ENCODE measurements around the gene SLC7A5.
A peak's percentile ranks its signal among the peaks of the same experiment; 100 is the strongest.

SLC7A5 gene

DNA sequence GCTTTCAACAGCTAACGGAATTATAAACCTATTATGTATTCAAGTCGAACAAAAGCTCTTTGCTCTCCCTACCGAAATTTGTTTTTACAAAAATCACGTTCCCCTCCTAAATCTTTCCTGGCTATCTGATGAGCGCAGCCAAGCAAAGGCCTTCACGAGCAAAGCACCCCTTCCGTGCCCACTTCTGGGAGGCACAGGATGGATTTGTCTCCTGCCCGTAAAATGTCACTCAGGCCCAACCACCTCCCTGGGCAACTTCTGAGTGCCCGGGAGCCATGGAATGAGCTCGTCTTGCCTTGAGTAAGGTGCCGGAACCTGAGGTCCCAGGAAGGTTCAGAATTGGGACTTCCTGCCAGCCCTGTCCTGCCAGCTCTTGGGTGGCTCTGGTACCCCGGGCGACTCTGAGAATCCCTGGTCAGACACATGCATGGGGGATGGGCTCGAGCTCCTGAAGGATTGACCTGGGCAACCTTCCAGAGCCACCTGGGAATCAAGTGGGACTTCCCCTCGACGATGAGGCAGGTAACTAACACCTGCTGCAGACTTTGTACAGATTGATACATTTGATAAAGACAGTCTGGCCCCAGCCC is 19.8 kb downstream of the SLC7A5 start:
- TF ChIP-seq, protein P1, sequence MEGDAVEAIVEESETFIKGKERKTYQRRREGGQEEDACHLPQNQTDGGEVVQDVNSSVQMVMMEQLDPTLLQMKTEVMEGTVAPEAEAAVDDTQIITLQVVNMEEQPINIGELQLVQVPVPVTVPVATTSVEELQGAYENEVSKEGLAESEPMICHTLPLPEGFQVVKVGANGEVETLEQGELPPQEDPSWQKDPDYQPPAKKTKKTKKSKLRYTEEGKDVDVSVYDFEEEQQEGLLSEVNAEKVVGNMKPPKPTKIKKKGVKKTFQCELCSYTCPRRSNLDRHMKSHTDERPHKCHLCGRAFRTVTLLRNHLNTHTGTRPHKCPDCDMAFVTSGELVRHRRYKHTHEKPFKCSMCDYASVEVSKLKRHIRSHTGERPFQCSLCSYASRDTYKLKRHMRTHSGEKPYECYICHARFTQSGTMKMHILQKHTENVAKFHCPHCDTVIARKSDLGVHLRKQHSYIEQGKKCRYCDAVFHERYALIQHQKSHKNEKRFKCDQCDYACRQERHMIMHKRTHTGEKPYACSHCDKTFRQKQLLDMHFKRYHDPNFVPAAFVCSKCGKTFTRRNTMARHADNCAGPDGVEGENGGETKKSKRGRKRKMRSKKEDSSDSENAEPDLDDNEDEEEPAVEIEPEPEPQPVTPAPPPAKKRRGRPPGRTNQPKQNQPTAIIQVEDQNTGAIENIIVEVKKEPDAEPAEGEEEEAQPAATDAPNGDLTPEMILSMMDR (IDR thresholded peaks at IDR 0.05): no peak
- Mint-ChIP-seq H3K9me3 (no peaks in the 10 kb centered on the region), H3K4me3 (no peak overlapping the region), H3K4me1 (peaks cover 51% of the 10 kb centered on the region), H3K27ac (no peak overlapping the region), H3K36me3 (ENCODE audit: low read depth) (no peaks in the 10 kb centered on the region), H3K27me3 (ENCODE audit: low read depth, poor library complexity) (no peaks in the 10 kb centered on the region)
- DNase-seq: no peak

DNA sequence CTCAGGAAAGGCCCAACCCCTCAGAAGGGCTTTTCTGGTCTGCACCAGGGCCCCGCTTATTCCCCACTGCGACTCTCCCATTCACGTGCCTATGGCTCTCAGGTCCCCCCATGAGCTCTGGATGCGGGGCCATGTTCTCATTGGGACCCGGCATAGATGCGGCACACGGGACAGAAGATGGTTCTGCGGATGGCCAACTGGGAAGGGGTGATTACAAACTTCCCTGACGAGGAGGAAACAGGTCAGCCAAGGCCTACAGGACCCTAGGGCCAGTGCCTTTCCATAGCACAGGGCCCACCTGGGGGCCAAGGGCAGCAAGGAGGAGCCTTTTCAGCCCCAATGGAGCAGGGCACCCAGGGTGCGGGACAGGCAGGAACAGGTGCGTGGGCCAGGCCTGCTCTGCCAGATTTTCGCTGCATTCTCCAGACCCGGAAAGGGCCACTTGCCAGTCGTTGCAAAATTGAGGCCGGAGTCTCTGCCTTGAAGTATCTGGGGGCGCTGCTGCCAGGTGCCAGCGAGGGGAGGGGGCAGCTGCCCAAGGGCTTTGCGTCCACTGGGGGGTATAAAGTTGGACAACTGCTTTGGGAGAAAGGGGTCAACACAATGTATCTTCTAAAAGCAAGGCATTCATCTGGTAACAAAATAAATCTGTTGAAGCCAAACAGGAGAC is 20.5 kb downstream of the SLC7A5 start:
- peaks cover 50% of the 10 kb centered on the region for H3K4me1 Mint-ChIP-seq
- no peak overlapping the region for H3K4me3 Mint-ChIP-seq

DNA sequence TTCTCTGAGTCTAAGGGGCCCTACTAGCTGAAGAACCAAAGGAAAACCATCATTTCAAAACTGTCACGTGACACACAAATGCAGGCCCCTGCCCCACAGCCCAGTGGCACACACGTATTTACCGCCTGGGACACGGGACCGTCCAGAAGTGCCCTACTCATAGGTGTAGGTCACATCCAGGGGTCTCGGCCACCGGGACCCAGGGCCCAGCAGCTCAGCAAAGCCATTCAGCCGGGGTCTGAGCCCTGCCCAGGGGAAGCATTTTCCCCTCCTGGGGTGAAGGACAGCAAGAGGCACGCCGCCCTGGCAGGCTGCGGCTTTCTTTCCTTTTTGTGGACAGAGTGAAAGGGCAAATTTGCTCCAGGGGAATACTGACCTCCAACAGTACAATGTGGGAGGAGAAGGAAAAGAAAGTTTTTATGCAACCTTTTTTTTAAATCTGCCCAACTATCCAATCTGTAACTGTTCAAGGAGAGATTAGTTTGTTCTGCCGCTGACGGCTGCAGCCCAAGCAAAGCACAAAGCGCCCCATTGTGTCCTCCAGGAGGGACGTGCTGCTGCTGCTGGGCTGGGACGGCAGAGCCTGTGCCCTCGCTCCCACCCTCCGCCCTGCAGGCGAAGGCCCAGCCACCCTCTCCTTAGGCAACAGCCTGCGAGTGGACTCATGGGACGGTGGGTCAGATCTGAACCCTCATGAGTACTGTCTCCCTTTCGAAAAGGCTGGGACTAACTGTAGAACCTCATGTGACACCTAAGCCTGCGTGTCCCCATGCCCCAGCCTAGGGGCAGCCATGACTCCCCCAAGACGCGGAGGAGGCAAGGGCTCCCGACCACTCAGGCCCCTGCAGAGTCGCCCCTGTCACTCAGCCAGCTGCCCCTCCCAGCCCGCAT is 21.3 kb downstream of the SLC7A5 start:
- no peak for DNase-seq
- Mint-ChIP-seq H3K27me3 (ENCODE audit: low read depth, poor library complexity) (no peaks in the 10 kb centered on the region), H3K4me3 (no peak overlapping the region), H3K4me1 (peaks cover 50% of the 10 kb centered on the region), H3K9me3 (no peaks in the 10 kb centered on the region), H3K27ac (peak overlapping the region; percentile 22), H3K36me3 (ENCODE audit: low read depth) (no peaks in the 10 kb centered on the region)
- TF ChIP-seq, protein P1 (IDR thresholded peaks at IDR 0.05): no peak

More for the DNA sequence above, 20.5 kb downstream of the SLC7A5 start:
- Mint-ChIP-seq H3K27me3 (ENCODE audit: low read depth, poor library complexity) (no peaks in the 10 kb centered on the region), H3K36me3 (ENCODE audit: low read depth) (no peaks in the 10 kb centered on the region), H3K27ac (peak overlapping the region; percentile 45), H3K9me3 (no peaks in the 10 kb centered on the region)
- TF ChIP-seq, protein P1 (IDR thresholded peaks at IDR 0.05): no peak
- no peak for DNase-seq

DNA sequence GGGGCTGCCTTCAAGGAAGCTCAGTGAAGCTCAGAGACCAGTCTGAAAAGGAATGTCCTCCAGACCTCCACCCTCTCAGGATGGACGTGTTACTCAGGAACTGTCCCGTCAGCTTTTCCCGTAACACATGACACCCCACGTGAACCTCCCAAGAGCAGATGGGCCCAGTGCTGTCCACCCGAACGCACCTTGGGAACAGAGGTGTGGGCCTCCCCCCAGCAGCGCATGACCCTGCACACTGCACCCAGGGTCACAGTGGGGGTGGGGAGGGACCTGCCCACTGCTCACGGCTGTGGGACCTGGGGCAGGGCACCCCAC is 21.9 kb downstream of the SLC7A5 start:
- TF ChIP-seq, protein P1 (IDR thresholded peaks at IDR 0.05): no peak
- Mint-ChIP-seq H3K27ac (peak overlapping the region; percentile 42), H3K4me1 (peaks cover 50% of the 10 kb centered on the region), H3K9me3 (no peaks in the 10 kb centered on the region), H3K36me3 (ENCODE audit: low read depth) (no peaks in the 10 kb centered on the region), H3K4me3 (no peak overlapping the region), H3K27me3 (ENCODE audit: low read depth, poor library complexity) (no peaks in the 10 kb centered on the region)
- DNase-seq: no peak

DNA sequence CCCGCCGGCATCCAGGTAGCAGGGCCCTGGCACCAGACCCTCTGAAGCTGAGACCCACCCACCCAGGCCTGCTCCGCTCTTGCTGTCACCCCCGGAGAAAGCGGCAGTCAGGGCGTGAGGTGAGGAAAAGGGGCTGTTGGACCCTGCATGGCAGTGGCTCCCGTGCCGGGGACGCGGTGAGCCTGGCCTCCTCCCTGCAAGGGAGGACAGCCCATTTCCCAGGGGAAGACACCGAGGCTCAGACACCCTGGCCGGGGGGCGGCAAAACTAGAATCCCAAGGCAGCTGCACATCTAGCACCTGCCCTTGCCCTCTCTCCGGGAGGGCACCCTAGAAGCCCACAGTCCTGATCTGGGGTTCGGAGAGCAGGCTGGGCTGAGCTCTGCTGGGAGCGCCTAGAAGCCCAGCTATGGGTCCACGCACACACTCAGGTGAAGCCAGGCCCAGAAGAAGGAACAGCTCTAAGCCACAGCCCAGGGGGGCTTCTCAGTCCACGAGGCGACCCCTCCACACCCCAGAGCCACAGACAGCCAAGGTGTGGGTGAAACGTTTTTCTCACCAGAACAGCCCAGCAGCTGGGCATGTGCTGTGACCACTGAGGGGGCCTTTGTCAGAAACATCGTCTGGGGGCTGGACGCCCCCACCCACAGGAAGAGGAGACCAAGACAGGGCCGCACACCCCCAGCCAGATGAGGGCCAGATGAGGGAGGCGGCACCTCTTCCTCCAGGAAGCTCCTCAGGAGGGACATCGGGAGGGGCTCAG is 22.4 kb downstream of the SLC7A5 start:
- no peak overlapping the region for H3K4me3 Mint-ChIP-seq
- H3K27ac Mint-ChIP-seq: no peak overlapping the region
- TF ChIP-seq, protein P1 (IDR thresholded peaks at IDR 0.05): no peak
- no peak for DNase-seq
- no peaks in the 10 kb centered on the region for H3K27me3 Mint-ChIP-seq (ENCODE audit: low read depth, poor library complexity)
- H3K9me3 Mint-ChIP-seq: no peaks in the 10 kb centered on the region
- H3K36me3 Mint-ChIP-seq (ENCODE audit: low read depth): no peaks in the 10 kb centered on the region
- peaks cover 45% of the 10 kb centered on the region for H3K4me1 Mint-ChIP-seq

Data from nephron progenitor cell (in vitro differentiated cells).